ENCODE data around the gene TOMT.

Gene TOMT

DNA sequence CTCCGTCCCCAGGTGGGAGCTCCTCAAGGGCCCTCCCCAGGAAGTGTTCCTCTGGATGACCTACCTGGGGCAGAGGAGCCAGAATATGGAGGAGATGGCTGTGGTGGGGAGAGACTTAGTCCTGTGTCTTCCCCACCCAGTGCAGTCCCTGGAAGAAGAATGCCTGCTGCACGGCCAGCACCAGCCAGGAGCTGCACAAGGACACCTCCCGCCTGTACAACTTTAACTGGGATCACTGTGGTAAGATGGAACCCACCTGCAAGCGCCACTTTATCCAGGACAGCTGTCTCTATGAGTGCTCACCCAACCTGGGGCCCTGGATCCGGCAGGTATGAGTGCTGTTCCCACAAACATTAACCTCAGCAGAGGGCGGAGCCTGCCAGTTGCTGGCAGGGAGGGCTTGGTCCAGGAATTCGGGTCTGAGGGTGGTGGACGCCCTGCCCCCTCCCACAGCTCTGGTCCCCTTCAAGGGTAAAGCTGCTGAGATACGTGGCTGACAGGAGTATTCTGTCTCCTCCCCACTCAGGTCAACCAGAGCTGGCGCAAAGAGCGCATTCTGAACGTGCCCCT is 33.2 kb downstream of the TOMT start:
- no peaks in the 10 kb centered on the region for H3K79me1 ChIP-seq (ENCODE audit: low read length)
- peaks cover 2% of the 10 kb centered on the region for H3K9me3 ChIP-seq (ENCODE audit: insufficient read depth, low read depth, low read length)
- H2BK12ac ChIP-seq (ENCODE audit: low read length): no peak overlapping the region
- no peaks in the 10 kb centered on the region for H3K27me3 ChIP-seq (ENCODE audit: insufficient read depth, low read length)
- no peak overlapping the region for H2AFZ ChIP-seq (ENCODE audit: insufficient read depth, low read length, poor library complexity)
- H2AK5ac ChIP-seq (ENCODE audit: low read length): no peak overlapping the region
- H3K14ac ChIP-seq (ENCODE audit: low read length): no peak overlapping the region
- no peak overlapping the region for H3K4me2 ChIP-seq (ENCODE audit: low read length)
- H3K4me1 ChIP-seq (ENCODE audit: control insufficient read depth in 1 of 2, insufficient read depth in 2 of 2, low read length in 2 of 2): no peaks in the 10 kb centered on the region
- no peak overlapping the region for H3K18ac ChIP-seq (ENCODE audit: low read length)
- DNase-seq: no peak
- no peak overlapping the region for H3K9ac ChIP-seq (ENCODE audit: low read length)
- H2BK5ac ChIP-seq (ENCODE audit: low read depth, low read length, poor library complexity): no peak overlapping the region
- H3K79me2 ChIP-seq (ENCODE audit: control insufficient read depth, insufficient read depth, low read length, poor library complexity): no peaks in the 10 kb centered on the region
- H4K12ac ChIP-seq (ENCODE audit: low read depth, low read length): no peak overlapping the region
- H3K4ac ChIP-seq (ENCODE audit: low read depth, low read length): no peak overlapping the region
- H3K4me3 ChIP-seq (ENCODE audit: low read depth, low read length): no peak overlapping the region
- no peak overlapping the region for H3K27ac ChIP-seq (ENCODE audit: low read depth, low read length)
- H3K23ac ChIP-seq (ENCODE audit: low read length): no peak overlapping the region
- no CpG with 5 or more reads among the region's 12 CpGs for WGBS (ENCODE audit: extremely low coverage, insufficient coverage, insufficient read length)
- no peak overlapping the region for H4K91ac ChIP-seq (ENCODE audit: low read depth, low read length)
- no peak overlapping the region for H2BK120ac ChIP-seq (ENCODE audit: insufficient read depth, low read length, poor library complexity)
- H3K36me3 ChIP-seq (ENCODE audit: control insufficient read depth in 1 of 2, insufficient read depth in 2 of 2, low read length in 2 of 2): no peaks in the 10 kb centered on the region
- no peak overlapping the region for H4K8ac ChIP-seq (ENCODE audit: low read depth, low read length)

DNA sequence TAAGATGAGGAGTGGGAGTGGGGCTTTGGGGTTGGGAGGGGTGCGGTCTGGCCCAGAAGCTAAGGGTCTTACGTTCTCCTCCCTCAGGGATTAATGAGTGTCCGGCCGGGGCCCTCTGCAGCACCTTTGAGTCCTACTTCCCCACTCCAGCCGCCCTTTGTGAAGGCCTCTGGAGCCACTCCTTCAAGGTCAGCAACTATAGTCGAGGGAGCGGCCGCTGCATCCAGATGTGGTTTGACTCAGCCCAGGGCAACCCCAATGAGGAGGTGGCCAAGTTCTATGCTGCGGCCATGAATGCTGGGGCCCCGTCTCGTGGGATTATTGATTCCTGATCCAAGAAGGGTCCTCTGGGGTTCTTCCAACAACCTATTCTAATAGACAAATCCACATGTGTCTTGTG is 33.8 kb downstream of the TOMT start:
- no CpG with 5 or more reads among the region's 11 CpGs for WGBS (ENCODE audit: extremely low coverage, insufficient coverage, insufficient read length)

DNA sequence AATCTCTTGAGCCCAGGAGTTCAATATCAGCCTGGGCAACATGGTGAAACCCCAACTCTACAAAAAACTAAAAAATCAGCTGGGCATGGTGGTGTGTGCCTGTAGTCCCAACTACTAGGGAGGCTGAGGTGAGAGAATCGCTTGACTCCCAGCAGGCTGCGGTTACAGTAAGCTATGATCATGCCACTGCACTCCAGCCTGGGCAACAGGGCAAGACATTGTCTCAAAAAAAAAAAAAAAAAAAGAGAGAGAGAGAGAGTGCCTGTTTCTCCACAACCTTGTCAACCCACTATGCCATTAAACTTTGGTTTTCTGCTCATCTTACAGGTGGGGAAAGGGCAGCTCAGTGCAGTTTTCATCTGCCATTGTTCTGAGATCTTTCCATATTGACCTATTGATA is 34.9 kb downstream of the TOMT start:
- no peaks in the 10 kb centered on the region for H3K4me1 ChIP-seq (ENCODE audit: control insufficient read depth in 1 of 2, insufficient read depth in 2 of 2, low read length in 2 of 2)
- H4K8ac ChIP-seq (ENCODE audit: low read depth, low read length): no peak overlapping the region
- H4K12ac ChIP-seq (ENCODE audit: low read depth, low read length): no peak overlapping the region
- no peak overlapping the region for H3K4me2 ChIP-seq (ENCODE audit: low read length)
- H3K18ac ChIP-seq (ENCODE audit: low read length): no peak overlapping the region
- no peaks in the 10 kb centered on the region for H3K79me1 ChIP-seq (ENCODE audit: low read length)
- no peak overlapping the region for H2BK5ac ChIP-seq (ENCODE audit: low read depth, low read length, poor library complexity)
- H3K4me3 ChIP-seq (ENCODE audit: low read depth, low read length): no peak overlapping the region
- no peak overlapping the region for H3K27ac ChIP-seq (ENCODE audit: low read depth, low read length)
- H3K23ac ChIP-seq (ENCODE audit: low read length): no peak overlapping the region
- no peak overlapping the region for H2AK5ac ChIP-seq (ENCODE audit: low read length)
- H3K4ac ChIP-seq (ENCODE audit: low read depth, low read length): no peak overlapping the region
- no peaks in the 10 kb centered on the region for H3K79me2 ChIP-seq (ENCODE audit: control insufficient read depth, insufficient read depth, low read length, poor library complexity)
- H3K14ac ChIP-seq (ENCODE audit: low read length): no peak overlapping the region
- WGBS (ENCODE audit: extremely low coverage, insufficient coverage, insufficient read length): no CpG with 5 or more reads among the region's 2 CpGs
- H4K91ac ChIP-seq (ENCODE audit: low read depth, low read length): no peak overlapping the region
- H3K36me3 ChIP-seq (ENCODE audit: control insufficient read depth in 1 of 2, insufficient read depth in 2 of 2, low read length in 2 of 2): no peaks in the 10 kb centered on the region
- no peak overlapping the region for H3K9ac ChIP-seq (ENCODE audit: low read length)
- H3K27me3 ChIP-seq (ENCODE audit: insufficient read depth, low read length): no peaks in the 10 kb centered on the region
- peaks cover 2% of the 10 kb centered on the region for H3K9me3 ChIP-seq (ENCODE audit: insufficient read depth, low read depth, low read length)
- no peak for DNase-seq
- H2AFZ ChIP-seq (ENCODE audit: insufficient read depth, low read length, poor library complexity): no peak overlapping the region
- H2BK12ac ChIP-seq (ENCODE audit: low read length): no peak overlapping the region
- H2BK120ac ChIP-seq (ENCODE audit: insufficient read depth, low read length, poor library complexity): no peak overlapping the region

More for the DNA sequence above, 33.8 kb downstream of the TOMT start:
- no peak overlapping the region for H2BK5ac ChIP-seq (ENCODE audit: low read depth, low read length, poor library complexity)
- H3K14ac ChIP-seq (ENCODE audit: low read length): no peak overlapping the region
- no peaks in the 10 kb centered on the region for H3K79me2 ChIP-seq (ENCODE audit: control insufficient read depth, insufficient read depth, low read length, poor library complexity)
- DNase-seq: no peak
- H2AK5ac ChIP-seq (ENCODE audit: low read length): no peak overlapping the region
- no peaks in the 10 kb centered on the region for H3K4me1 ChIP-seq (ENCODE audit: control insufficient read depth in 1 of 2, insufficient read depth in 2 of 2, low read length in 2 of 2)
- no peaks in the 10 kb centered on the region for H3K27me3 ChIP-seq (ENCODE audit: insufficient read depth, low read length)
- no peak overlapping the region for H4K12ac ChIP-seq (ENCODE audit: low read depth, low read length)
- H3K4me3 ChIP-seq (ENCODE audit: low read depth, low read length): peak overlapping the region; percentile 45
- H3K9ac ChIP-seq (ENCODE audit: low read length): no peak overlapping the region
- H2BK12ac ChIP-seq (ENCODE audit: low read length): no peak overlapping the region
- H2AFZ ChIP-seq (ENCODE audit: insufficient read depth, low read length, poor library complexity): no peak overlapping the region
- H3K23ac ChIP-seq (ENCODE audit: low read length): no peak overlapping the region
- H4K8ac ChIP-seq (ENCODE audit: low read depth, low read length): no peak overlapping the region
- H3K18ac ChIP-seq (ENCODE audit: low read length): no peak overlapping the region
- H3K79me1 ChIP-seq (ENCODE audit: low read length): no peaks in the 10 kb centered on the region
- no peaks in the 10 kb centered on the region for H3K36me3 ChIP-seq (ENCODE audit: control insufficient read depth in 1 of 2, insufficient read depth in 2 of 2, low read length in 2 of 2)
- no peak overlapping the region for H3K4ac ChIP-seq (ENCODE audit: low read depth, low read length)
- no peak overlapping the region for H3K27ac ChIP-seq (ENCODE audit: low read depth, low read length)
- no peak overlapping the region for H2BK120ac ChIP-seq (ENCODE audit: insufficient read depth, low read length, poor library complexity)
- no peak overlapping the region for H4K91ac ChIP-seq (ENCODE audit: low read depth, low read length)
- H3K4me2 ChIP-seq (ENCODE audit: low read length): no peak overlapping the region
- peaks cover 2% of the 10 kb centered on the region for H3K9me3 ChIP-seq (ENCODE audit: insufficient read depth, low read depth, low read length)

DNA sequence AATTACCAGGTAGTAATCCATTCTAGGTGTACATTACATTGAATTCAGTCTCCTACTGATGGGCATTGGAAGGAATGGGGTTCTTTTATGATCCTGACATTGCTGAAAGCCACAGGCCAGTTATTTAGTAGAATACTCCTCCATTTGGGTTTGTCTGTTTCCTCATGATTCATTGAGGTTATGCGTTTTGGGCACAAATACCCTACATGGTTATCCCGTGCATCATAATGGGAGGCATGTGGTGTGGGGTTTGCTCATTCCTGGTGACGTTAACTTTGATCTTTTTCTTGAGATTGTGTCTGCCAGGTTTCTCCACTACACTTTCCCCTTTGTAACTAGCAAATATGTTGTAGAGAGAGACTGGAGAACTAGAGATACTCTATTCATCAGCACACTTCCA is 35.3 kb downstream of the TOMT start:
- Histone ChIP-seq H3K36me3 (ENCODE audit: control insufficient read depth in 1 of 2, insufficient read depth in 2 of 2, low read length in 2 of 2) (no peaks in the 10 kb centered on the region), H3K9ac (ENCODE audit: low read length) (no peak overlapping the region), H3K4me1 (ENCODE audit: control insufficient read depth in 1 of 2, insufficient read depth in 2 of 2, low read length in 2 of 2) (no peaks in the 10 kb centered on the region), H3K4me2 (ENCODE audit: low read length) (no peak overlapping the region), H3K18ac (ENCODE audit: low read length) (no peak overlapping the region), H3K14ac (ENCODE audit: low read length) (no peak overlapping the region), H3K79me2 (ENCODE audit: control insufficient read depth, insufficient read depth, low read length, poor library complexity) (no peaks in the 10 kb centered on the region), H3K23ac (ENCODE audit: low read length) (no peak overlapping the region), H3K4ac (ENCODE audit: low read depth, low read length) (no peak overlapping the region), H3K9me3 (ENCODE audit: insufficient read depth, low read depth, low read length) (peaks cover 2% of the 10 kb centered on the region), H4K12ac (ENCODE audit: low read depth, low read length) (no peak overlapping the region), H3K27me3 (ENCODE audit: insufficient read depth, low read length) (no peaks in the 10 kb centered on the region), H2BK120ac (ENCODE audit: insufficient read depth, low read length, poor library complexity) (no peak overlapping the region), H2BK5ac (ENCODE audit: low read depth, low read length, poor library complexity) (no peak overlapping the region), H2BK12ac (ENCODE audit: low read length) (no peak overlapping the region), H2AFZ (ENCODE audit: insufficient read depth, low read length, poor library complexity) (no peak overlapping the region), H4K91ac (ENCODE audit: low read depth, low read length) (no peak overlapping the region), H3K4me3 (ENCODE audit: low read depth, low read length) (no peak overlapping the region), H3K27ac (ENCODE audit: low read depth, low read length) (no peak overlapping the region), H3K79me1 (ENCODE audit: low read length) (no peaks in the 10 kb centered on the region), H4K8ac (ENCODE audit: low read depth, low read length) (no peak overlapping the region), H2AK5ac (ENCODE audit: low read length) (no peak overlapping the region)
- DNase-seq: peak; percentile 67 to 89
- WGBS (ENCODE audit: extremely low coverage, insufficient coverage, insufficient read length): no CpG with 5 or more reads among the region's 3 CpGs
